ENCODE results near the gene ATN1.

ATN1 gene

DNA sequence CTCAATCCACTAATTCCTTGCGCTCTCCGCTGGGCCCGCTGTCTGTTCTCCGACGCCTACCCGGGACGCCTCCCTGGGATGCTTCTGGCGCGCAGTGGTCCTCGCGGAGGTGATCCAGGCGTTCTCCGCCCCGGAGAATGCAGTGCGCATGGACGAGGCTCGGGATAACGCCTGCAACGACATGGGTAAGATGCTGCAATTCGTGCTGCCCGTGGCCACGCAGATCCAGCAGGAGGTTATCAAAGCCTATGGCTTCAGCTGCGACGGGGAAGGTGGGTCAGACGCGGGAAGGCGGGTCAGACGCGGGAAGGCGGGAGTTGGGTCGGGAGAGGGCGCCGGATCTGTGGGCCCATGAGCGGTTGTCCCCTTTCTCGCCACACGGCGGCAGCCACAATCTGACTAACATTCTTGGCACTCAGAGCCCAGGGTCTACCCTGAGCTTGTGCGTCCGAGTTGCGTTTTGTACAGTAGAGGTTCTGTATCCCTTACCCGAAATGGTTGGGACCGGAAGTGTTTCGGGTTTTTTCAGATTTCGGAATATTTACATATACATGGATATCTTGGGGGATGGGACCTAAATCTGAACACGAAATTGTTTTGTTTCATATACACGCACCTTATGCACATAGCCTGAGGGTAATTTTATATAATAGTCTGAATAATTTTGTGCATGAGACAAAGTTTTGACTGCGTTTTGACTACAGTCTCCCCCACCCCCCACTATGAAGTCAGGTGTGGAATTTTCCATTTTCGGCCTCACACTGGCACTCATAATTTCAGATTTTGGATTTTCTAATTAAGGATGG, 16.8 kb downstream of the ATN1 start:
- DNase-seq (ENCODE audit: low read depth in 3 of 3), result peak; percentile 75 to 83 (median 82)

DNA sequence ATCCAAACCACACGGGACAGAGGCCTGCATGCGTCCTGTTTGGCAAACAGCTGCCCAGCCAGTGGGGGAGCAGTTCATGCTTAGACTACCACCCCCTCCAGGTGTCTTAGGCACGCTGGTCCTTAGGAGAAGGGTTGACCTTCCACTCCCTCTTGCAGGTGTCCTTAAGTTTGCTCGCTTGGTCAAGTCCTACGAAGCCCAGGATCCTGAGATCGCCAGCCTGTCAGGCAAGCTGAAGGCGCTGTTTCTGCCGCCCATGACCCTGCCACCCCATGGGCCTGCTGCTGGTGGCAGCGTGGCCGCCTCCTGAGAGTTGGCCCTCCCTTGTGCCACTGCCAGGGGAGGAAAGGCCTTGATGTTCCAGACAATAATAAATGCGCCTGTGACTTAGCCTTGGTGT, 17.9 kb downstream of the ATN1 start:
- DNase-seq (ENCODE audit: low read depth in 3 of 3), result no peak

DNA sequence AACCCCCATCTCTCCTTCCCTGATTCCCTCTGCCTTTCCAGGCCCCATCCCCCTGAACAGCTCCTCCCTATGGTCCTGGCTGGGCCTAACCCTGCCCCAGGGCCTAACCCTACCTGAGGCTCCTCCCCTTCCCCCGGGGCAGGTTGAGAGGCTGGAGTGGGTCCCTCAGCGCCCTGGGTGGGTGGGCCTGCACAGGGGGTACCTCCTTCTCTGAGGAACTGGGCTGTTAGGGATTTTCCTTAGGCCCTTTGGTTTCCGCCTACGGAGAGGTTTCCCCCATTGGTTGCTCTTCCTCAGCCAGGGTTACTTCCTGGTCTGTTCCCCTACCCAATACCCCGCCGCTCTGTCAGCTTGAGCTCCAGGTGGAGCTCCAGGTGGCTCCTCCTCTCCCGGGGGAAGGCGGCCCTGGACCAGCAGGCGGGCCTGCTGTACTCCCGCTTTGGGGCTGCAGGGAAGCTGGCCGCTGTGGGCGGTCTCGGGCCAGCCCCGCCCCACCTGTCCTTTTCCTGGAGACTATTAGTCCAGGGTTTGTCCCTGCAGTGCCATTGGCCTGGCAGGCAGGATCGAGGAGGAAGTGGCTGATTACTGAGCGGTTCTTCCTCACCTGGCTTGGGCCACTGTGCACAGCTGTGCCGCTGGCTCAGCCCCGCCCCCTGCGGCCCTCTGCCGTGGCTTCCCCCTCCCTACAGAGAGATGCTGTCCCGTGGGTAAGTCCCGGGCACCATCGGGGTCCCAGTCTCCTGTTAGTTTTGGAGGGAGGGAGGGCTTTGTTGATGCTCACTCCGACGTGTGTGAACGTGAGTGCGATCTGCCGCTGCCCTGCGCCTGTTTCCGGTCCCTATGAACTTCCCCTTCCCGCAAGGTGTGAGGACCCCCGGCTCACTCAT, 18.5 kb downstream of the ATN1 start:
- DNase-seq (ENCODE audit: low read depth in 3 of 3), result no peak

DNA sequence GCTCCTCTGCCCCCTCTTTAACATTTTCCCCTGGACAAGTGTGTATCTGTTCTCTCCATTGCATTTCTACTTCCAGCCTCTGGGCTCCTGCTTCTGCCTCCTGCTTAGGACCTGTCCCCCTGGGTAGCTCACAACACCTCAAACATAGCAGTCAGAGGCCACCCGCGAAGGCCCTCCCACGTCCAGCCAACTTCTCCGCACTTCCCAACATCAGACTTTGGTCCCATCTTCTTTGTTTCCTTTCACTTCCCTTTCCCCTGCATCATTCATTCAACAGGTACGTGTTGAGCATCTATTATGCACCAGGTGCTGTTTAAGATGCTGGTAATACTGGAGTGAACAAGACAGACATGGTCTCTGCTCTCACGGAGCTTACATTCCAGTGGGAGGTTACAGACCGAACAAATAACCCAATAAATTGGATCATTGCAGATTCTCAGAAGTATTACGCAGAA, 19.2 kb downstream of the ATN1 start:
- DNase-seq (ENCODE audit: low read depth in 3 of 3), result no peak

DNA sequence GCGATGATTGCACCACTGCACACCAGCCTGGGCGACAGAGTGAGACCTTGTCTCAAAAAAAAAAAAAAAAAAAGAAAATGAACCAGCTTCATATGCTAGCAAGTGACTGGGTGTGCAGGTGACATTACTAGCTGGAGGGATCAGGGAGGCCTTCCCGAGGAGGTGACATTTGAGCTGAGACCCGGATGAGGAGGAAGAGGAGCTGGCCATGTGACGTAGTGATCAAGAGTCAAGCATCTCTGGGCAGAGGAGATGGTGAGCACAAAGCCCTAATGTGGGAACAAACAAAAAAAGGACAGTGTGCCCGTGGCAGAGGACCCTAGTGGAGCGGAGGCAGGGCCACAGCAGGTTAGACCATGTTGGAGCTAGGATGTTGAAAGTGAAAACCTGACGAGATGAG, 19.9 kb downstream of the ATN1 start:
- no peak for DNase-seq (ENCODE audit: low read depth in 3 of 3)

DNA sequence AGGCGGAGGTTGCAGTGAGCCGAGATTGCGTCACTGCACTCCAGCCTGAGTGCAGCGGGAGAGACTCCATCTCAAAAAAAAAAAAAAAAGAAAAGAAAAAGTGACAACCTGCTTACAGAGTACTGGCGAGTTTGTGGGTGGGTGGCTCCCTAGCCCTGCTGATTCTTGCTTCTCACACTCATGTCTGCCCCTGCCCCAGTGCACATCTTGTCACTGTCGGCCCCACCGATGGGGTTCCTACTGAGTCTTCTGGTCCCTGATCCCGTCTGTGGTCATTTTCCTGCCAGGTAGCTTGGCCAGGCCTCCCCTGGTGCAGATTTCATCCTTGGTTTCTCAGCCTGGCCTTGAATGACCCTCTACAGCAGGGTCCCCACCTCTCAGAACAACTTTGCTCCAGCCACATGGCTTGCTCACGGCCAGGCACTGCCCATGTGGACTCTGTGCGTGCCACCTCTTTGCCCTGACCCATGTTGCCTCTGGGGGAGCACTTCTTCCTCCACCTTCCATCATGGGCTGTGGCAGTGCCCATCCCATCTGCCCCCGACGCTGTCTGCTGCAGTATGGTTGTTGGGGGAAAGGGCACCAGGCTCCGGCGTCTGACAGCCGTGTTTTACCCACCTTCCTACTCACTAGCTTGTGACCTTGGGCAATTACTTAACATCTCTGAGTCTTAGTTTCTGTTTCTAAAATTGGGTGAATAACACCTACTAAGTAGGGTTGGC, 21.3 kb downstream of the ATN1 start:
- DNase-seq (ENCODE audit: low read depth in 3 of 3), result no peak

DNA sequence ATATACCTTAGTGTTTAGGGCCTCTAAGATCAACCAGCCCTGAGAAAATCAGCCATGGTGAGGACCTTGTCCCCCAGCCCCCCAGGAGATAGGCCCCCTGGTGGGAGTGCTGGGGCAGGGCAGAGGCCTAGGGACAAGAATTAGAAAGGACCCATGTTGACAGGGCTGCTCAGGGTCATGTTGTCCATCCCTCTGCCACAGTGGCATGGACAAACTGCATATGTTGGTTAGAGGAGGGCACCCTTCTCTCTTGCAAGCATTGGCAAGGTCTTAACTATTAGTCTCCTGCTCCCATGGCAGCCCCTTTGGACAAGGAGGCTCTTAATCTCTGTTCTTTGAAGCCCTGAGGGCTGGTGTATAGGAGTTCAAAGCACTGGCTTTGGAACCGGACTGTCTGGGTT, 22.6 kb downstream of the ATN1 start:
- DNase-seq (ENCODE audit: low read depth in 3 of 3), result no peak

DNA sequence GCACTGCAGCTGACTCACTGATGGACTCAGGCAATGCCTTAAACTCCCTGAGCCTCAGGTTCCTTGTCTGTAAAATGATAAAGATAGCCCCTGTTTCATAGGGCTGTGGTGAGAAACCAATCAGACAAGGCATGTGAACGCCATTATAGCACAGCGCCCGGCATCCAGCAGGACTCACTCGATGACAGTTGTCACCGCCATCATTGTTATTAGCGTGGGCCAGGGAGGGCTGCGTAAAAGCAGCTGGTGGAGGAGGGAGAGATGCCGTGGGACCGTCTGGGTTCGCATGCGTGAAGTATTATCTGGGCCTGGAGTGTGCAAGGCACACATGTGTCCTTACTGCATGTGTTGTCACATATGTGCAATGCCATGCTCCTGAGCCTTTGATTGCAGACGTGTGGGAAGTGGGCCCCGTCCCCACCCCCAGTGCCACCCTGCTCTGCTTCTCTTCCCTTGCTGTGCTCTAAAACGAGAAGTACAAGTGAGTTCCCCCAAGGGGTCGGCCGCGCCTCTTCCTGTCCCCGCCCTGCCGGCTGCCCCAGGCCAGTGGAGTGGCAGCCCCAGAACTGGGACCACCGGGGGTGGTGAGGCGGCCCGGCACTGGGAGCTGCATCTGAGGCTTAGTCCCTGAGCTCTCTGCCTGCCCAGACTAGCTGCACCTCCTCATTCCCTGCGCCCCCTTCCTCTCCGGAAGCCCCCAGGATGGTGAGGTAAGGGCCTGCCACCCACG, 23.2 kb downstream of the ATN1 start, which contains the start of gene PTPN6:
TSS of gene PTPN6 (plus strand) at position 546 of the 730 bp plus-strand sequence. CDS start at position 703, 157 bp downstream.
- no peak for DNase-seq (ENCODE audit: low read depth in 3 of 3)

DNA sequence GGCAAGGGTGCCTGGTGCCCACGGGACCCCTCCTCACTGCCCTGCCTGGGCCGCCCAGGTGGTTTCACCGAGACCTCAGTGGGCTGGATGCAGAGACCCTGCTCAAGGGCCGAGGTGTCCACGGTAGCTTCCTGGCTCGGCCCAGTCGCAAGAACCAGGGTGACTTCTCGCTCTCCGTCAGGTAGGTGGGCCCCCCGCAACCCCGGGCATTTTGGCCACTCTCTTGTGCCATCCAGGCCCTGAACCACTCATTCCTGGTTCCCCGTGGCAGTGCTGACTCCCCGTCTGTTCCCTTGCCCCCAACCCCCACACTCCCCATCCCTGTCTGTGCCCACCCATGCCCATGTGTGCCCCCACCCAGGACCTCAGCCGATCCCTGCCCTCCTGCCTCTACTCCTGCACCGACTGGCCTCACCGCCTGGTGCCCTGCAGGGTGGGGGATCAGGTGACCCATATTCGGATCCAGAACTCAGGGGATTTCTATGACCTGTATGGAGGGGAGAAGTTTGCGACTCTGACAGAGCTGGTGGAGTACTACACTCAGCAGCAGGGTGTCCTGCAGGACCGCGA, 23.9 kb downstream of the ATN1 start:
- no peak for DNase-seq (ENCODE audit: low read depth in 3 of 3)

DNA sequence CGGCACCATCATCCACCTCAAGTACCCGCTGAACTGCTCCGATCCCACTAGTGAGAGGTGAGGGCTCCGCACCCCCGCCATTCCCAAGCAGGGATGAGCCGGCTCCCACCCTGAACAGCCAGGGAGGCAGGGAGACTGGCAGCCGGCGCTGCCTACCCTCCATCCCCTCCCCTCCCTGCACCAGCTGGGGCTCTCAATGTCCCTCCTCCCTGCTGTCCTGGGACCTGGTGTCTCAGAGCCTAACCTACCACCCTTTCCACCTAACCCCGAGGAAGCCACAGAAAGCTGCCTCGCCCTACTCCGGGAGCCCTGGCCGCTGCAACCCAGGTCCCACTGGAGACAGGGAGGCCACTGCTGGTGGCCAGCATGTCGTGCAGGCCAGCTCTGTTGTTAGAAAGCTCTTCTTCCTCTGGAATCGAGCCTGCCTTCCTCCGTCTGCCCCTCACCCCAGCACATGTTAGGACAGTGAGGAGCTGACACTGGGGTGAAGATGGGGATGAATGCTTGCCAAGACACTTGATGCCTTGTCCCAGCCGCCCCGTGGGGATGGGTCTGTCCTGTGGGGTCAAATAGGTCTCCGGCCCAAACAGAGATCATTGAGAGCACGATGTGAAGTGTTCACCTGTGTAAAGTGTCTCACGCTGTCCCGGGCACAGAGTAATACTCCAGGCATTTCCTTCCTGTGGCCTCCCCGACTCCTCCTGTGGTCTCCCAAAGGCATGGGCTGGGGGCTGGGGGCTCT, 24.5 kb downstream of the ATN1 start:
- DNase-seq (ENCODE audit: low read depth in 3 of 3), result no peak

DNA sequence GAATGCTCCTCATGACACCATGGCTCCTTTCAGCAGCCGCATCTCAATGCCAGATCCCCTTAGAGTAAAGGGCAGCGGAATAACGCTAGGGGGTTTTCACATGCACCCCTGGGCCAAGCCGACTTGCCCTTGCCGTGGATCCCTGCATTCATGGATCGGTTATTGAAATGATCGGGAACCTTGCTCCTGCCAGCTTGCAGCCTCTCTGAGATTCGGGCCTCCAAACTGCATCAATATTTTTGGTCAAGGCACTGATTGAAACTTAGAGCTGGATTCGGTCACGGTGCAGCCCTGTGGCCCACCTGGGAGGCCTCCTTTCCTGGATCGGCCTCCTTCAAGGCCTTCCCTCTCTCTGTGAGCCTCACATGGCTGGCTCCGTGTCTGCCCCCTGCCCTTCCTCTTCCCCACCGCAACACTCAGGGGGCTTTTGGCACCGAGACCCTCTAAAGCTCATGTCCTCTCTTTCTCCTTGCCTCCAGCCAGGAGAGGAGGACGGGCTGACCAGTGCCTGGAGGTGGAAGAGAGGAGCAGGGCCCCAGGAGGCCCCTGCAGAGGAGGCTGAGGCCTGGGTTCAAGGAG, 25.2 kb downstream of the ATN1 start:
- no peak for DNase-seq (ENCODE audit: low read depth in 3 of 3)

DNA sequence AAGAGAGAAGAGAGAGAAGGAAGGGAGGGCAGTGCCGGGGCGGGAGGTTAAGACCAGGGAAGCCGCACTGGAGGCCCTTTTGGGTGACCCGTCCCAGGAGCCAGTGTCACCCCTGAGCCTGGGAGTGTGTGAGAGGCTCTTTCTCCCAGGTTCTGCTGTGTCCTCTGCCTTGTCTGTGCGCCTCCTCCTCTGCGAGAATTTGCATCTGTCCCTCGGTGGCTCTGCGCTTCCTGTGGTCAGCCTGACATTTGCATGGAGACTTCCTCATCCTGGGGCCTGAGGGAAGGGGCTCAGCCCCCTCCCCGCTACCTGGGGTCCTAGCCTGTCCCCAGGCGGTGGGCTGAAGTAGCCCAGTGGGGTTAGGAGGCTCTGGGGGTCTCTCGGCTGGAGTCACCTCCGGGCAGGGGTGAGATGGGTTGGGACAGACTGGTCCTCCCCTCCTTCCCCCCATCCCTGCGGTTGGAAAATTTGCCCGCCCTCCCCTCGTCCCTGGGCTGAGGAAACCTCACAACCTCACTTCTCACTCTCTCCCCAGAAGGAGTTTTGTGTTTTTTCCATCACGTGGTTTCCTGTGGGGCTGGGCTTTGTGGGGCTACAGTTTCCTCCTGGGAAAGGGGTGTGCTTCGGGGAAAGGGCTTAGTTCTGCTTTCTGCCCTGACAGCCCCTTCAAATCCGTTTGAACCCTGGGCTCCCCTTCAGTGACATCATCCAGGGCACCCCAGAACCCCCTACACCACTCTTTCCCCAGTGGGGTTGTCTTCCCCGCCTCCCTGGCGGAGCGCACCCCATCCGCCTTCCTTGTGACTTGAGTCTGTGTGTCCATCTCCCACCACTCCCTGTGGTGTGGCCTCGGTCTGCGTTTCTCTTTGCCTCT, 25.9 kb downstream of the ATN1 start:
- peak in 2 of 3 donors; percentile 67 to 68 for DNase-seq (ENCODE audit: low read depth in 3 of 3)

DNA sequence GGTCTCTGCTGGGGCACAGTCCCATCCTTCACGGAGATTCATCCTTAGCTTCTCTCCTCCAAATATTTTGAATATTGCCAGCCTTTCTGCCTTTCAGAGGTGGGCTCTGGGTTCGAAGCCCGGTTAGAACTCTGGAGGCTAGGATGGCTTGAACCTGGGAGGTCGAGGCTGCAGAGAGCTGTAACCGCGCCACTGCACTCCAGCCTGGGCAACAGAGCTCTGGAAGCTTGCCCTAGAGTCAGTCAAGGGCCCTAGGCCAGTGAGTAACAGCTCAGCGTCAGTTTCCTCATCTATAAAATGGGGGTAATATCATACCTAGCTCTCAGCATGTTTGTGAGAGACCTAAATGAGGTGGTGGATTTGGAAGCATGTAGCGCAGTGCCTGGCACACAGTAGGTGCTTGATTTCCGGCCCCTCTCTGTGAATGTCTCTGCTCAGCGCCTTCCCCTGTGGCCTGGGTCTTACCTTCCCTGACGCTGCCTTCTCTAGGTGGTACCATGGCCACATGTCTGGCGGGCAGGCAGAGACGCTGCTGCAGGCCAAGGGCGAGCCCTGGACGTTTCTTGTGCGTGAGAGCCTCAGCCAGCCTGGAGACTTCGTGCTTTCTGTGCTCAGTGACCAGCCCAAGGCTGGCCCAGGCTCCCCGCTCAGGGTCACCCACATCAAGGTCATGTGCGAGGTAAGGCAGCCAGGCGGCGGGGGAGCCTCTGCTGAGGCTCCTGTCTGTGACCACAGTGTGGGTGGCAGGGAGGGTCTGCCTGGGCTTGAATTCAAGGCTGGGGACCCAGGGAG, 26.8 kb downstream of the ATN1 start:
- DNase-seq (ENCODE audit: low read depth in 3 of 3), result no peak

DNA sequence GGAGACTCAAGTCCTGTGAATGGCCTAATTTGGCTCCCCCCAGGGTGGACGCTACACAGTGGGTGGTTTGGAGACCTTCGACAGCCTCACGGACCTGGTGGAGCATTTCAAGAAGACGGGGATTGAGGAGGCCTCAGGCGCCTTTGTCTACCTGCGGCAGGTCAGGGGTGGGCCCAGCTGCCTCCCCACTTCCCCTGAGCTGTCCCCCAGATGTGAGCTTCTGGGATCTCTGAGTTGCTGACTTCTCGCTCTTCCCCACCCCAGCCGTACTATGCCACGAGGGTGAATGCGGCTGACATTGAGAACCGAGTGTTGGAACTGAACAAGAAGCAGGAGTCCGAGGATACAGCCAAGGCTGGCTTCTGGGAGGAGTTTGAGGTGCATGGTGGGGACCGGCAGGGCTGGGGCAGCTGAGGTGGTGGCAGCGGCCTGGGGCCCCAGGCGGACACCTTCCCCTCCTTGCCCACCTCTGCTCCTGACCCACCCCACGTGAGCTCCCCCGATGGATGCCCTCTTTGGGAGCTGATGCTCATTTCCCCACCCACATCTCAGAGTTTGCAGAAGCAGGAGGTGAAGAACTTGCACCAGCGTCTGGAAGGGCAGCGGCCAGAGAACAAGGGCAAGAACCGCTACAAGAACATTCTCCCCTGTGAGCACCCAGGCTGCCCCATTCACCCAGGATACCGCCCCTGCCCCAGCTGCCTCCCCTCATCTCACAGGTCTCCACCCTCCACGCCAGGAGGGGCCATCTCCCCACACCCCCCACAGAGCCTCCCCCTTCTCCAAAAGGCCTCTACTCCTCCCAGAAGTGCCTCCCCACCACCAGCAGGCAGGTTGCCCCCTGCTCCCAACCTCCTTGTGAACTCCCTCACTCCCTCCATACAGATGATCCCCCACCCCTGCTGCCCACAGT, 27.6 kb downstream of the ATN1 start:
- DNase-seq (ENCODE audit: low read depth in 3 of 3), result no peak

DNA sequence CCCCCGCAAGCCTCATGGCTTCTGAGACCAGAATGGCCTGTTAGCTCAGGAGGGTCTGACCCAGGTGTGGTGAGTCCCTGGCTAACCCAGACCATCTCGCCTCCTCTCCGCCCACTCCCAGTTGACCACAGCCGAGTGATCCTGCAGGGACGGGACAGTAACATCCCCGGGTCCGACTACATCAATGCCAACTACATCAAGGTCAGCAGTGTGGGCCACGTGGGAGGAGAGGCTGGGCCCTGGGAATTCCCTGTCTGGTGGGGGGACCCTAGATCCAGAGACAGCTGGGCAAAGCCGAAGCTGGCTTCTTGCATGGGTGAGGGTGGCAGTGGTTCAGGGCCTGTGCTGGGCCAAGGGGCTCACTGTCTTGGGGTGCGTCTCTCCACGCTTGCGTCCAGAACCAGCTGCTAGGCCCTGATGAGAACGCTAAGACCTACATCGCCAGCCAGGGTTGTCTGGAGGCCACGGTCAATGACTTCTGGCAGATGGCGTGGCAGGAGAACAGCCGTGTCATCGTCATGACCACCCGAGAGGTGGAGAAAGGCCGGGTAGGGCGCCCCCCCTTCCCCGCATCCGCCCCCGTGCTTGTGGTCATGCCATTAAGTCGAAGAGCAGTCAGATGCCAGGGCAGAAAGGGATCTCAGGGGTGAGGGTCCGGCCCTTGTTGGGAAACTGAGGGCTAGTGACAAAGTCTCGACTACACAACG, 28.4 kb downstream of the ATN1 start:
- no peak for DNase-seq (ENCODE audit: low read depth in 3 of 3)

DNA sequence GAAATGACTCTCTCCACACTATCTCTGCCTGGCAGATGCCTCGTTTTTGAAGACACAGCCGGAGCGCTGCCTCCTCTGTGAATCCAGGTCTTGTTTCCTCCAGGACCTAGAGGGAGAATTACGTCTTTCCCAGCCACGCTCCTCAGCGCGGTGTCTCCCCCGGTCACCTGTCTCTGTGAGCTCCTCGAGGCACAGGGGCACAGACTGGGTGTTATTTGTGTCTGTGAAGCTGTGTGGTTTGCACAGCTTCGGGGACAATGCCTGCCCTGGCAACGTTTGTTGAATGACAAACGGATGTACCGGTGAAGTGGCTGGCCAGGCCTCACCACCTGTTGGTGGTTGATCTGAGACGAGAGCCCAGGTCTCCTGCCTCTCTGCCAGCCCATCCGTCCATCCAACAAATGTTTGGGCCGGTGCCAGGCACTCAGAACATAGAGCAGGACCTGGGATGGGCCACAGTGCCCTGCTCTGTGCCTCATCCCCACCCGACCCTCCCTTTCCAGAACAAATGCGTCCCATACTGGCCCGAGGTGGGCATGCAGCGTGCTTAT, 29.5 kb downstream of the ATN1 start:
- DNase-seq (ENCODE audit: low read depth in 3 of 3), result no peak
